Ishikawa (cell line): ENCODE measurements around the gene RBKS.

ENCODE experiments used
- CEBPB ChIP-seq: IDR thresholded peaks from 2 replicates; pipeline ENCODE4 v1.6.1; 2012
- CREB1 ChIP-seq: IDR thresholded peaks from 2 replicates; pipeline ENCODE4 v1.6.1; 2012; ENCODE audit warnings: low read depth
- EGR1 ChIP-seq: IDR thresholded peaks from 2 replicates; pipeline ENCODE4 v1.6.1; 2012
- EP300 ChIP-seq: IDR thresholded peaks from 2 replicates; pipeline ENCODE4 v1.6.1; 2012; ENCODE audit warnings: borderline replicate concordance
- FOXM1 ChIP-seq: IDR thresholded peaks from 2 replicates; pipeline ENCODE4 v1.6.1; 2012; ENCODE audit warnings: low read depth, borderline replicate concordance
- NFIC ChIP-seq: IDR thresholded peaks from 2 replicates; pipeline ENCODE4 v1.6.1; 2012
- RAD21 ChIP-seq: IDR thresholded peaks from 2 replicates; pipeline ENCODE4 v1.6.1; 2012; ENCODE audit warnings: low read depth
- TAF1 ChIP-seq: IDR thresholded peaks from 2 replicates; pipeline ENCODE4 v1.6.1; 2012; ENCODE audit warnings: low read depth, mild to moderate bottlenecking
- TCF12 ChIP-seq: IDR thresholded peaks from 2 replicates; pipeline ENCODE4 v1.6.1; 2012; ENCODE audit warnings: low read depth
- TEAD4 ChIP-seq: IDR thresholded peaks from 2 replicates; pipeline ENCODE4 v1.6.1; 2012
- YY1 ChIP-seq: IDR thresholded peaks from 2 replicates; pipeline ENCODE4 v1.6.1; 2012; ENCODE audit warnings: low read depth
- ZBTB7A ChIP-seq: IDR thresholded peaks from 2 replicates; pipeline ENCODE4 v1.6.1; 2012; ENCODE audit warnings: low read depth
- TF ChIP-seq, protein P1 (sequence below): IDR thresholded peaks from 2 replicates; pipeline ENCODE4 v1.6.1; 2012
- TF ChIP-seq, protein P2 (sequence below): IDR thresholded peaks from 2 replicates; pipeline ENCODE4 v1.6.1; 2012; ENCODE audit warnings: low read depth, mild to moderate bottlenecking
- TF ChIP-seq, protein P3 (sequence below): IDR thresholded peaks from 2 replicates; pipeline ENCODE4 v1.6.1; 2012

The RBKS gene

DNA sequence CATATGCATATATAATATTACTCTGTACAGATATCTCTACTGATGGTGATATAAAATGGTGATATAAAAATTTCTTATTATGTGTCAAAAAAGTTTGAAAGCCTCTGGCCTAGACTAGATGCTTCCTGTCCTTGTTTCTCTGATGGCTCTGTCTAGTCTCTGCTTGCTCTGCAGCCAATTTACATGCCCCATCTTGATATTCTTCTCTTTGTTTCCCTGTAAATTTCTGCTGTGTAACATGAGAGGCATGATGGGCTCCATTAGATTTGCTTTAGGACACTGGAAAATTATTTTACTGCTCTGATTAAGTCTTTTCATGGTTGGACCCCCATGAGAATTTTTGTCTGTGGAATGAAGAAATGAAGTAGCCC is 24.6 kb upstream of the RBKS start:
- TF ChIP-seq RAD21 (no peak), CREB1 (no peak), ZBTB7A (no peak), CEBPB (no peak), EGR1 (no peak), NFIC (no peak), TEAD4 (no peak), YY1 (no peak), TAF1 (no peak)
- TF ChIP-seq, protein P1, sequence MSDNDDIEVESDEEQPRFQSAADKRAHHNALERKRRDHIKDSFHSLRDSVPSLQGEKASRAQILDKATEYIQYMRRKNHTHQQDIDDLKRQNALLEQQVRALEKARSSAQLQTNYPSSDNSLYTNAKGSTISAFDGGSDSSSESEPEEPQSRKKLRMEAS, result no peak
- TF ChIP-seq, protein P2, sequence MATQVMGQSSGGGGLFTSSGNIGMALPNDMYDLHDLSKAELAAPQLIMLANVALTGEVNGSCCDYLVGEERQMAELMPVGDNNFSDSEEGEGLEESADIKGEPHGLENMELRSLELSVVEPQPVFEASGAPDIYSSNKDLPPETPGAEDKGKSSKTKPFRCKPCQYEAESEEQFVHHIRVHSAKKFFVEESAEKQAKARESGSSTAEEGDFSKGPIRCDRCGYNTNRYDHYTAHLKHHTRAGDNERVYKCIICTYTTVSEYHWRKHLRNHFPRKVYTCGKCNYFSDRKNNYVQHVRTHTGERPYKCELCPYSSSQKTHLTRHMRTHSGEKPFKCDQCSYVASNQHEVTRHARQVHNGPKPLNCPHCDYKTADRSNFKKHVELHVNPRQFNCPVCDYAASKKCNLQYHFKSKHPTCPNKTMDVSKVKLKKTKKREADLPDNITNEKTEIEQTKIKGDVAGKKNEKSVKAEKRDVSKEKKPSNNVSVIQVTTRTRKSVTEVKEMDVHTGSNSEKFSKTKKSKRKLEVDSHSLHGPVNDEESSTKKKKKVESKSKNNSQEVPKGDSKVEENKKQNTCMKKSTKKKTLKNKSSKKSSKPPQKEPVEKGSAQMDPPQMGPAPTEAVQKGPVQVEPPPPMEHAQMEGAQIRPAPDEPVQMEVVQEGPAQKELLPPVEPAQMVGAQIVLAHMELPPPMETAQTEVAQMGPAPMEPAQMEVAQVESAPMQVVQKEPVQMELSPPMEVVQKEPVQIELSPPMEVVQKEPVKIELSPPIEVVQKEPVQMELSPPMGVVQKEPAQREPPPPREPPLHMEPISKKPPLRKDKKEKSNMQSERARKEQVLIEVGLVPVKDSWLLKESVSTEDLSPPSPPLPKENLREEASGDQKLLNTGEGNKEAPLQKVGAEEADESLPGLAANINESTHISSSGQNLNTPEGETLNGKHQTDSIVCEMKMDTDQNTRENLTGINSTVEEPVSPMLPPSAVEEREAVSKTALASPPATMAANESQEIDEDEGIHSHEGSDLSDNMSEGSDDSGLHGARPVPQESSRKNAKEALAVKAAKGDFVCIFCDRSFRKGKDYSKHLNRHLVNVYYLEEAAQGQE, result no peak

DNA sequence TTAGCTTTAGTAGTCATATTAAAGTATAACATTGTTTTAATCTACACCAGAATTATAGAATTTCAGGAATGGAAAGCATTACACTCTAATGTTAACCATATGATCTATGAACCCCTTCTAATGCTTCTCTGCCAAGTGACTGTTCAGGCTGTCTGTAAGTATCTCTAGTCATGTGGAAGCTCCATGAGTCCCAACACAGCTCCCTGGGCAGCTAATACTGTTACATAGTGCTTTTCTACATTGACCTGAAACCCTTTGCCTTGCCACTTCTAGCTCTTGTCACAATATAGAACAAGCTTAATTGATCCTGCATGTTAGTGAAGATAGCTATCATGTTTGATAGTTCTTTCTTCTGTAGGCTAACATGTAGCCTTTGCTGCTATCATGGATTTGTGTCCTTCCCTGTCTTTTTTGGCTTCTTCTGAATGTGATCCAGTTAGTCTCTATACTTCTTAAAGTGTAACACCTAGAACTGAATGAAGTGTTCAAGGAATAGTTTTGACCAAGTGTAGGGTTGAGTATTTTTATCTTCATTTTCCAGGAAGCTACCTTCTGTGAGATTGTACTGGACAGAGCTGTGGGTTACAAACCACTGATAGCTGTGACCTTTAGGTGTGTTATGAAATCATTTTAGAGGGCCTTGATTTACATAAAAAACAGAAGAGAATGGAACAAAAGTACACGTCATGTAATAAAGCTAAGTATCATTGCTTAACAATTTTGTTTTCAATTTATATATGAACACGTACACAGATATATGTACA is 24.0 kb upstream of the RBKS start:
- TF ChIP-seq EGR1 (no peak), CREB1 (no peak), ZBTB7A (no peak), NFIC (no peak), RAD21 (no peak), EP300 (no peak), YY1 (no peak), FOXM1 (no peak)
- TF ChIP-seq, protein P1, result no peak
- TF ChIP-seq, protein P3, sequence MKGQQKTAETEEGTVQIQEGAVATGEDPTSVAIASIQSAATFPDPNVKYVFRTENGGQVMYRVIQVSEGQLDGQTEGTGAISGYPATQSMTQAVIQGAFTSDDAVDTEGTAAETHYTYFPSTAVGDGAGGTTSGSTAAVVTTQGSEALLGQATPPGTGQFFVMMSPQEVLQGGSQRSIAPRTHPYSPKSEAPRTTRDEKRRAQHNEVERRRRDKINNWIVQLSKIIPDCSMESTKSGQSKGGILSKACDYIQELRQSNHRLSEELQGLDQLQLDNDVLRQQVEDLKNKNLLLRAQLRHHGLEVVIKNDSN, result no peak
- TF ChIP-seq, protein P2, result no peak

DNA sequence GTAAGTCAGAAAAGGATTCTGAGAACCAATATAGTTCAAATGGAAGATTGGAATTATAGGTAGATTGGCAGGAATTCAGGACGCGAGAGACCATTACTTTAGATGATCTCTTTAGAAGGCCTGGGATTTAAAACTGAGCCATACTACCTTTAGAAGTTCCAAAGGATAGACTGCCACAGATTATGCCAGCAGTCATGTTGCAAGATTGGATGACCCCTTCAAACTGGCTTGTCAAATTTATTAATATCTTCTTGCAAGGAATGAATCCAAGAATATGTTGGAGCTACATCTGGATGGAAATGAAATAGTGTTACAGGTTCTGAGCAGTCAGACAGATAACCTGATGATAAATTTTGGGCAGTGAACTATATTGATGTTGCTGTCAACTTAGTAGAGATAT is 22.3 kb upstream of the RBKS start:
- TF ChIP-seq, protein P3, result no peak
- TF ChIP-seq TEAD4, result no peak
- TF ChIP-seq, protein P2, result no peak
- TF ChIP-seq RAD21, result no peak
- TF ChIP-seq, protein P1, result no peak
- no peak for TF ChIP-seq CREB1
- TF ChIP-seq TAF1, result no peak
- TF ChIP-seq EP300, result no peak
- TF ChIP-seq YY1, result no peak
- no peak for TF ChIP-seq TCF12
- no peak for TF ChIP-seq CEBPB
- no peak for TF ChIP-seq FOXM1
- no peak for TF ChIP-seq EGR1
- TF ChIP-seq NFIC, result no peak

DNA sequence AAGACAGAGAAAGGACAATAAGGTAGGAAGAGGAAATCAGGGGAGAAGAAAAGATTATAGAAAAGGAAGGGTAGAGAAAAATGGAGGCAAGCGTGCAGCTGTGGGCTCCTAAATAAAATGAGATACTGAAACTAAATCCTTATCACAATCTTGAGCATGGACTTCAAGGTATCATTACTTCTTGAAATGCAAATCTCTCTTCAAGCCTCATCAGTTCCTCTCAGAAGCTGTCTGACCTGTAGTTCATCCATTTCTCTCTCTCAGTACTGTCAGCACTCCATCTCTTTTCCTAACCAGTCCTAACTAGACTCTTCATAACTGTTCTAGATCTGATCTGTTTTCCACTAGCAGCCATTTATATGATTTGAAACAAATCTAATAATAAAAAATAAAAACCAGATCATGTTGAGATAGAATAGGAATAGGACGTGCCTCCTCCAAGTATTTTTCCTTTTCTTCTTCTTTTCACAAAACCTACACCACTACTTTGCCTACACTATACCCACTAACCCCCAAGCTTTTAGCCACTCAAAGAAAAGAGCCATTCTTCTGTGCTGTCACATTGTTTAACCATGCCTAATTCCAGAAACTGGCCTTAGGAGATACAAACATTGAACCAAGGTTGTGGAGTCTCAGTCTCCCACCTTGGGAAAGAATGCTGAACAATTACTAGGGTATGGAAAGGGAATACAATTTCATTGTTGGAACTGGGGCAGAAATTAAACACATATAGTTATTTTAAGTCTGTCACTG is 21.4 kb upstream of the RBKS start:
- no peak for TF ChIP-seq EGR1
- no peak for TF ChIP-seq EP300
- TF ChIP-seq, protein P2, result no peak
- no peak for TF ChIP-seq TCF12
